ENCODE results near the gene P3H2.

P3H2 gene

GRCh38 chr3:189947948-189948723, 172.6 kb downstream of the P3H2 start:
- ATAC-seq: peak; percentile 44; the same call in 1 of the 3 replicates
- TF ChIP-seq CREB5 (CRISPR knock-in tag; IDR thresholded peaks at IDR 0.05; ENCODE audit: low read depth): no peak
- TF ChIP-seq TSHZ2 (CRISPR knock-in tag; IDR thresholded peaks at IDR 0.05): no peak
- TF ChIP-seq ZFP30 (CRISPR knock-in tag; IDR thresholded peaks at IDR 0.05): no peak

- no peak for ATAC-seq
- TF ChIP-seq TSHZ2 (CRISPR knock-in tag; IDR thresholded peaks at IDR 0.05) (no peak), TOX (CRISPR knock-in tag; IDR thresholded peaks at IDR 0.05; ENCODE audit: borderline replicate concordance) (no peak), PPARA (CRISPR knock-in tag; IDR thresholded peaks at IDR 0.05; ENCODE audit: borderline replicate concordance) (no peak), ZNF8 (CRISPR knock-in tag; IDR thresholded peaks at IDR 0.05) (no peak), TCF4 (CRISPR knock-in tag; IDR thresholded peaks at IDR 0.05; ENCODE audit: borderline replicate concordance) (no peak), PATZ1 (CRISPR knock-in tag; IDR thresholded peaks at IDR 0.05; ENCODE audit: borderline replicate concordance) (no peak), CREB5 (CRISPR knock-in tag; IDR thresholded peaks at IDR 0.05; ENCODE audit: low read depth) (no peak), RARB (CRISPR knock-in tag; IDR thresholded peaks at IDR 0.05) (no peak), ESRRG (CRISPR knock-in tag; IDR thresholded peaks at IDR 0.05) (no peak), ZNF565 (CRISPR knock-in tag; conservative IDR thresholded peaks at IDR 0.05; ENCODE audit: low read depth) (no peak), ZFP30 (CRISPR knock-in tag; IDR thresholded peaks at IDR 0.05) (no peak), BACH2 (CRISPR knock-in tag; IDR thresholded peaks at IDR 0.05; ENCODE audit: borderline replicate concordance) (no peak), ISL1 (CRISPR knock-in tag; IDR thresholded peaks at IDR 0.05) (no peak), ZNF70 (CRISPR knock-in tag; IDR thresholded peaks at IDR 0.05) (no peak), ZC3H10 (CRISPR knock-in tag; IDR thresholded peaks at IDR 0.05) (no peak), GLIS3 (CRISPR knock-in tag; IDR thresholded peaks at IDR 0.05) (no peak)
These were observed 173.6 kb downstream of the P3H2 start for GRCh38 chr3:189947068-189947467.

- no peak for ATAC-seq
These were observed 174.6 kb downstream of the P3H2 start for GRCh38 chr3:189945935-189946709.

More at GRCh38 chr3:189945935-189946709, 174.6 kb downstream of the P3H2 start:
- TF ChIP-seq ZNF70 (CRISPR knock-in tag; IDR thresholded peaks at IDR 0.05) (no peak), ESRRG (CRISPR knock-in tag; IDR thresholded peaks at IDR 0.05) (no peak), POU6F1 (CRISPR knock-in tag; IDR thresholded peaks at IDR 0.05; ENCODE audit: borderline replicate concordance, low read depth) (no peak), RARB (CRISPR knock-in tag; IDR thresholded peaks at IDR 0.05) (no peak), PATZ1 (CRISPR knock-in tag; IDR thresholded peaks at IDR 0.05; ENCODE audit: borderline replicate concordance) (no peak), BACH2 (CRISPR knock-in tag; IDR thresholded peaks at IDR 0.05; ENCODE audit: borderline replicate concordance) (no peak), ZNF565 (CRISPR knock-in tag; conservative IDR thresholded peaks at IDR 0.05; ENCODE audit: low read depth) (no peak), TCF4 (CRISPR knock-in tag; IDR thresholded peaks at IDR 0.05; ENCODE audit: borderline replicate concordance) (no peak), ISL1 (CRISPR knock-in tag; IDR thresholded peaks at IDR 0.05) (no peak), ZFP30 (CRISPR knock-in tag; IDR thresholded peaks at IDR 0.05) (no peak), ZFP3 (CRISPR knock-in tag; IDR thresholded peaks at IDR 0.05) (no peak), GLIS3 (CRISPR knock-in tag; IDR thresholded peaks at IDR 0.05) (no peak), CSDC2 (CRISPR knock-in tag; IDR thresholded peaks at IDR 0.05) (no peak), TOX (CRISPR knock-in tag; IDR thresholded peaks at IDR 0.05; ENCODE audit: borderline replicate concordance) (no peak), ARNTL (CRISPR knock-in tag; IDR thresholded peaks at IDR 0.05; ENCODE audit: borderline replicate concordance, low read depth) (no peak), ZNF8 (CRISPR knock-in tag; IDR thresholded peaks at IDR 0.05) (no peak)
